Gastroesophageal sphincter (tissue), 4 donors: ENCODE measurements around the gene CUL5. TPM values are rescaled to one million over a fixed set of nuclear protein-coding genes. Genes with fewer than 3 reads are reported as not detected.
"Not testable (repeated sequence)": the region's sequence is repeated elsewhere in the genome, so short reads cannot be mapped to it uniquely, and the experiment has no call there.

Experiments
- ATAC-seq: fragments of 150-250 bp; one replicate; pipeline ENCODE4 v1.9.1; 2016; ENCODE audit warnings: mild to moderate bottlenecking, moderate library complexity
- H3K27ac ChIP-seq, 4 donors: fragments of 200-600 bp; sonication (generic) in 3 of 4; 1 replicate in 3 of 4; 2 replicates in 1 of 4; pipeline ENCODE4 v1.5.1; 2016 to 2019
- H3K27me3 ChIP-seq: fragments of 200-600 bp; sonication (generic); one replicate; pipeline ENCODE4 v1.5.1; 2019
- H3K36me3 ChIP-seq, 2 donors: fragments of 200-600 bp; sonication (generic); one replicate each; pipeline ENCODE4 v1.5.1; 2019; ENCODE audit warnings: control low read depth in 1 of 2
- H3K4me1 ChIP-seq, 3 donors: fragments of 200-600 bp; sonication (generic); 1 replicate in 2 of 3; 2 replicates in 1 of 3; pipeline ENCODE4 v1.5.1; 2016 to 2019; ENCODE audit warnings: control low read depth in 2 of 3
- H3K4me3 ChIP-seq, 2 donors: fragments of 200-600 bp; sonication (generic); one replicate each; pipeline ENCODE4 v1.5.1; 2019; ENCODE audit warnings: mild to moderate bottlenecking in 1 of 2, moderate library complexity in 1 of 2
- H3K9me3 ChIP-seq, 3 donors: fragments of 200-600 bp; sonication (generic); one replicate each; pipeline ENCODE4 v1.5.1; 2017 to 2019; ENCODE audit warnings: control low read depth in 2 of 3
- CTCF ChIP-seq, 4 experiments: fragments of 200-600 bp in 2 of 4; fragments of 450-650 bp in 2 of 4; sonication (generic) in 1 of 4; IDR thresholded peaks; one replicate each; pipeline ENCODE4 v1.5.1; 2017 to 2019; ENCODE audit warnings: antibody characterized with exemption in 4 of 4, mild to moderate bottlenecking in 2 of 4, moderate library complexity in 2 of 4
- EP300 ChIP-seq: sonication (generic); formaldehyde crosslinking; IDR thresholded peaks from one replicate; pipeline ENCODE4 v1.6.1; 2017; ENCODE audit warnings: antibody characterized with exemption, mild to moderate bottlenecking
- POLR2A ChIP-seq, 2 donors: fragments of 450-650 bp; IDR thresholded peaks; one replicate each; pipeline ENCODE4 v1.6.1; 2017; ENCODE audit warnings: antibody characterized with exemption in 2 of 2, mild to moderate bottlenecking in 2 of 2, moderate library complexity in 1 of 2
- POLR2AphosphoS5 ChIP-seq: sonication (generic); formaldehyde crosslinking; IDR thresholded peaks from one replicate; pipeline ENCODE4 v1.6.1; 2017; ENCODE audit warnings: antibody characterized with exemption
- WGBS, 2 donors: methylation state at CpG; one replicate each; pipeline ENCODE4 v1.1.5; 2018; ENCODE audit warnings: low coverage in 1 of 2; 5-methylcytosine and 5-hydroxymethylcytosine counted together
- total RNA-seq, 4 donors: library from RNA; depleted of rRNA; stranded (reverse); fragments of >200 nt; gene quantifications; one replicate each; pipeline ENCODE4 v1.1.0, GENCODE V29; 2016

The CUL5 gene
- total RNA-seq, 4 donors from 2014 or later: 33.0 to 38.8 (median 33.8) TPM

DNA sequence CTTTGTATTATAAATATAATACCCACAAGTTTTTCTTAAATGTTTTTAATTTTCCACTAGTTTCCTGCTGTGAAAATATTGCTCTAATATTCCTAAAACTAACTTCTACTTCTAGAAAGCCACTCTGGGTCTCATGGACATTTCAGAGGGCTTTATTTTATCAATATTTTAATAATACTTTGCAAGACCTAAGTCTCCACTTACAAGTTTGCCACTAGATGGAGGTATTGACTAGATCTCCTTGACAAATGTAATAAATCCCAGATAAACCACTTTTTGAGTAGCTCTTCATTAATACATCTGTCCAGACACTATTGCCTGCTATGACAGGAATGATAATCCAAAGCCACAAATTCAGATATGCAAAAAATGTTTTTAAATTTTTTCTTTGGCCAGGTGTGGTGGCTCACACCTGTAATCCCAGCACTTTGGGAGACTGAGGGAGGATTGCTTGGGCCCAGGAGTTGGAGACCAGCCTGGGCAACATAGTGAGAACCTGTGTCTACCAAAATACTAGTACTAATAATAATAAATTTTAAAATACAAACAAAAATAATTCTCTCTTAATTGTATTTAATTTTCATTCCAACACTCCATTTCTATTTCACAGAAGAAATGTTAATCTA, 109.2 kb downstream of the CUL5 start:
- ATAC-seq: no peak
- H3K36me3 ChIP-seq: no peaks in the 10 kb centered on the region
- H3K27me3 ChIP-seq: no peaks in the 10 kb centered on the region
- H3K4me1 ChIP-seq: peaks cover 11 to 43% (median 11%) of the 10 kb centered on the region in 3 donors
- H3K27ac ChIP-seq: no peak overlapping the region
- TF ChIP-seq CTCF (IDR thresholded peaks at IDR 0.05) (peak; percentile 35 to 54 (median 50)), POLR2A (IDR thresholded peaks at IDR 0.05) (no peak)
- no peaks in the 10 kb centered on the region for H3K9me3 ChIP-seq
- H3K4me3 ChIP-seq: no peak overlapping the region

DNA sequence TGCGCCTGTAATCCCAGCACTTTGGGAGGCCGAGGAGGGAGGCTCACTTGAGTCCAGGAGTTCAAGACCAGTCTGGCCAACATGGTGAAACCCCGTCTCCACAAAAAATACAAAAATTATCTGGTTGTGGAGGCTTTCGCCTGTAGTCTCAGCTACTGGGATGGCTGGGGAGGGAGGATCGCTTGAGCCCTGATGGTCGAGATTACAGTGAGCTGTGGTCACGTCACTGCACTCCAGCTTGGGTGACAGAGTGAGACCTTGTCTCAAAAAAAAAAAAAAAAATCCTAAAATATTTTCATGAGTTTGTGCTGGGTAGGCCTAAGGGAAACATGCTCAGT, 112.2 kb downstream of the CUL5 start:
- not testable (repeated sequence) for ATAC-seq, H3K9me3 ChIP-seq, H3K36me3 ChIP-seq, H3K27me3 ChIP-seq
- peak overlapping the region; percentile 37 to 98 (median 90) for H3K27ac ChIP-seq
- peak overlapping the region; percentile 54 to 56 for H3K4me3 ChIP-seq
- 54 to 80% methylated on average over 1 to 5 of the region's 7 CpGs for WGBS, 2 donors
- peaks cover 3 to 58% (median 6%) of the 10 kb centered on the region in 3 donors for H3K4me1 ChIP-seq

DNA sequence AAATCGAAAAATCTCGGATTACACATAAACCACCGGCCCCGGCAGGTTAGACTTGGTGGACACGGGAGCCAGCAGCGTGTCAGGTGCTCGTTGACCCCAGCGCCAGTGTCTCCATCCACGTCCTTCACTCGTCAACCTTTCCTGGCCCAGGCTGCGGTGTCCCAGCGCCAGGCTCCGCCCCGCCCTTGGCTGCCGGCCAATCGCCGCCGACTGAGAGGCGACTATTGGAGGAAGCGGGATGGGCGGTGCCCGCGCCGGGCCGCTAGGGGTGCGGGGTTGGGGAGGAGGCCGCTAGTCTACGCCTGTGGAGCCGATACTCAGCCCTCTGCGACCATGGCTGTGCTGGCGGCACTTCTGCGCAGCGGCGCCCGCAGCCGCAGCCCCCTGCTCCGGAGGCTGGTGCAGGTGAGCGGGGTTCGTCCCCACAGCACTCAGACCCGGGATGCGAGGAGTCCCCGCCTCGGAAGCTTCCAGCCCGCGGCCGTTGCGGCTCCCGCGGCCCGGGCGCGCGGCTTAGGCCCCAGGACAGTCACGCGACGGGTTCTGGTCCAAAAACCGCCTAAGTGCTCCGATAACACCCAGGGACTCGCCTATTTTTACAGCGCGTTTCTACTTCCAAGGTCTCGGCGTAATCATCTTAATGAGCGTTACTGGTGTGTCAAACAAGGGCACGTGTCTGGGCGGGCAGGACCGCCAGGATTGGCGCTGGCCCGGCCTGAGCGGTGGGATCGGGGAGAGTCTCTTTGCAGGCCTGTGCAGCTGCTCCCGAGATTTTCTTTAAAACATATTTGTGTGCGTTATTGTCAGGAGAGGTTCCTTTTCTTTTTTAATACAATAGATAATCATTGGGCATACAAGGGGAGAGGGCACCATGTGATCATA, 112.8 kb downstream of the CUL5 start, which contains the start of gene ACAT1:
Gene ACAT1, plus strand, starts transcription at position 294 of the 882 bp plus-strand sequence. Its CDS starts 40 bp downstream, at position 334.
- peak; percentile 97 for ATAC-seq
- 1 to 4% methylated on average over 7 to 20 of the region's 73 CpGs for WGBS, 2 donors
- Histone ChIP-seq H3K27me3 (no peaks in the 10 kb centered on the region), H3K9me3 (no peaks in the 10 kb centered on the region), H3K4me1 (peaks cover 0 to 52% (median 3%) of the 10 kb centered on the region in 3 donors), H3K27ac (peak within 1 kb of the TSS; percentile 67 to 98 (median 90)), H3K36me3 (peaks cover 0 to 4% of the 10 kb centered on the region in 2 donors), H3K4me3 (peak within 1 kb of the TSS; percentile 54 to 56)
- TF ChIP-seq EP300 (no peak), CTCF (IDR thresholded peaks at IDR 0.05) (peak in 3 of 4 experiments; percentile 50 to 71 (median 69)), POLR2A (IDR thresholded peaks at IDR 0.05) (peak; percentile 95 to 96), POLR2AphosphoS5 (peak; percentile 93)

GRCh38 chr11:108122166-108122628, 113.5 kb downstream of the CUL5 start:
- ATAC-seq: peak; percentile 37
- H3K4me1 ChIP-seq: peaks cover 0 to 56% (median 3%) of the 10 kb centered on the region in 3 donors
- 4 to 22% methylated on average over 6 to 8 of the region's 9 CpGs for WGBS, 2 donors
- no peaks in the 10 kb centered on the region for H3K9me3 ChIP-seq
- H3K27me3 ChIP-seq: no peaks in the 10 kb centered on the region
- TF ChIP-seq EP300 (no peak), POLR2AphosphoS5 (peak; percentile 49)
- peak overlapping the region; percentile 54 to 56 for H3K4me3 ChIP-seq
- peak overlapping the region; percentile 67 to 98 (median 90) for H3K27ac ChIP-seq
- H3K36me3 ChIP-seq: peaks cover 0 to 4% of the 10 kb centered on the region in 2 donors

GRCh38 chr11:108125096-108125495, 116.4 kb downstream of the CUL5 start:
- whole genome bisulfite sequencing, 2 donors: 85 to 91% methylated on average over 4 to 5 of the region's 5 CpGs
- no peaks in the 10 kb centered on the region for H3K27me3 ChIP-seq
- ATAC-seq: no peak

GRCh38 chr11:108128772-108129171, 120.1 kb downstream of the CUL5 start:
- TF ChIP-seq POLR2AphosphoS5 (no peak), POLR2A (IDR thresholded peaks at IDR 0.05) (no peak), CTCF (IDR thresholded peaks at IDR 0.05) (no peak), EP300 (no peak)
- H3K27ac ChIP-seq: no peak overlapping the region
- 100% methylated on average over 1 of the region's 2 CpGs for WGBS, 2 donors
- peaks cover 0 to 41% of the 10 kb centered on the region in 2 donors for H3K36me3 ChIP-seq
- H3K4me3 ChIP-seq: no peak overlapping the region
- ATAC-seq: no peak
- H3K9me3 ChIP-seq: no peaks in the 10 kb centered on the region
- H3K27me3 ChIP-seq: no peaks in the 10 kb centered on the region
- H3K4me1 ChIP-seq: peaks cover 0 to 47% (median 0%) of the 10 kb centered on the region in 3 donors

More at GRCh38 chr11:108125096-108125495, 116.4 kb downstream of the CUL5 start:
- Histone ChIP-seq H3K4me3 (no peak overlapping the region), H3K4me1 (peaks cover 0 to 57% (median 3%) of the 10 kb centered on the region in 3 donors), H3K9me3 (no peaks in the 10 kb centered on the region), H3K36me3 (peaks cover 0 to 24% of the 10 kb centered on the region in 2 donors), H3K27ac (no peak overlapping the region)
- no peak for TF ChIP-seq POLR2AphosphoS5
